Measurements from ENCODE around the gene RTN4R.

The RTN4R gene

DNA sequence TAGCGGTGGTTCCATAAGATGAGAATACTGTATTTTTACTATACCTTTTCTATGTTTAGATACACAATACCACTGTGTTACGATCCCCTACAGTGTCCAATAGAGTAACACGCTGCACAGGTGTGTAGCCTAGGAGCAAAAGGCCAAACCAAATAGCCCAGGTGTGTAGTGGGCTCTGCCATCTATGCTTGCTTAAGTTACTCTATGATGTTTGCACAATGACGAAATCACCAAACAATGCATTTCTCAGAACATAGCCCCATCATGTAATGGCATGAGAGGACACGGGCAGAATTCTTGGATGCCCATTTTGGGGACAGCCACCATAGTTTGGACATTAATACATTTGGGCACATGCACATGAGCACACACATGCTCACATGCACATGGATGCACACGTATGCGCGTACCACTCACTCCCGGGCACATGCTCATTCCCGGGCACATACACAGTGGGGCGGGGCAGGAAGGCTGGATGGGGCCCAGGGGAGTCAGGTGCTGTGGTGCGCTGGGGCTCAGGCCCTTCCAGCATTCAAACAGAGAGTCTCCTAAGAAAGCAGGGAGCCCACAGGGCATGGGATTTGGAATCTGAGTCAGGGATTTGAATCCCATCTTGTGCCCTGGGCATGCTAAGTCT is 51.1 kb downstream of the RTN4R start:
- no peak for DNase-seq (ENCODE audit: low read depth in 2 of 2)

DNA sequence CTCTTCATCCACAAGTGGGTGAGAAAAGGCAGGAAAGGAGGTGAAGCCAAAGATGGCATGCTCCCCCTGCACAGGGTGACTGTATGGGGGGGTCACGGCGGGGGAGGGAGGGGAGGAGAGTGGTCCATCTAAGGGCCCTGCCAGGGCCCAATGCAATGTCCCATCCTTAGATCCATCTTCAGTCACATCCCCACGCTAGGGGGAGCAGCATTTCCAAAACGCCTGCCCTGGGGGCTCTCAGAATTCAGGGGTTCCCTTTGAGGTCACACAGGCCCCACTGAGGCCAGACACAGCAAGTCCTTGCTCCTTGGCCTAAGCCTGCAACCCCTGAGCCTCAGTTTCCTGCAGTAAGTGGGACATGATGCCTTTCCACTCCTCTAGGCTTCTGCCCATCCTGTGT is 52.4 kb downstream of the RTN4R start:
- DNase-seq (ENCODE audit: low read depth in 2 of 2), result no peak

DNA sequence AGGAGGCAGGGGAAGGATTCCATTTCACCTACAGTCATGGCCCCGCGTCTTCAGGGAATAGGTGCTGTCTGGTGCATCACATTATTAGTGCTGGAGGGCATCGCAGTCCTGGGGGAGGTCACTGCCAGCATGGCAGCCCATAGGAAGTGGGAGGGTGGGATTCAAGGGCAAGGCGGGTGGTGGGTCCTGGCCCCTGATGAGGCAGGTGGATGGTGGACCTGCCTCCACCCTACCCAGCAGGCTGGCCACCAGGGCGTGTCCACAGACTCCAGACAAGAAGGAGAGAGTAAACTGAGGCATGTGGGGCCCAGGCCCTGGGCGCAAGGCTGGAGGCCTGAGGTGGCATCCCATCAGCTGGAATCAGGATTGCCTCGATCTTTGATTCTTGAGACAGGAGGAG is 53.3 kb downstream of the RTN4R start:
- DNase-seq (ENCODE audit: low read depth in 2 of 2), result no peak

DNA sequence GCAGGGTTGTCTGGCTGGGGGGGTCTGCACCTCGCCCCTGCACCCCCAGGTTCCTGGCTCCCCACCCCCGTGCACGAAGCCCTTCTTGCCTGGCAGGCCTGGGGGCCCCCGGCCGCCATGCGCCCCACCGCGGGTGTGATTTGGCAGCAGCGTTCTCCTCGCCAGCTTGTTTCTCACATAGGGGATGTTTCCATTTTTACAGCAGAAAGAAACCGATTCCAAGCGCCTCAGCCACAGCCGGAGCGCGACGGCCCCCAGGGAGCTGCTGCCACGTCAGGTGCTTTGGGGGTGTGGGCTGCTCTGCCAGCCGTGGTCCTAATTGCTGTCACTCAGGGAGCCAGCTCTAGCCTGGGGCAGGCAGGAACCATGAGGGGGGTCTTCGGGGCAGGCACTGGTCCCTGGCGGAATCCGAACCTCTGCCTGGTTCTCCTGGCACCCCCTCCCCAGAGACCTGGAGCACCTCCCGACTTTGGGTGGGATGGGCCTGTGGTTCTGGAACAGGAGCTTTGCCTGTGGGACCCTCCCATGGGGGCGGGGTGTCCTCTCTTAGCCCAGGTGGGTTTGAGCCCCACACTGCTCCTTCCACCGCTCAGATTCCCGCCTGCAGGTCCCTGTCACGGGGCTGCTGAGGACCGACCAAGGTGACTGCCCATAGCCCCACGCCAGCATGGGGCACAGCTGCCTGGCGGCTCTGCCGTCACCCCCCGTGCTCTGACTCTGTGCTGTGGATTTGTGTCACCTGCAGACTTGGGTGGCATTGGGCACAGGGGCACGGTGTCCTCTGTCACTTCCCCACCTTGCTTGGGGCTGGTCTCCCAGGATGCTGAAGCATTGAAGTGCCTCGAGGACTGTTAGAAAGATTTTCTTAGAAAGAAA is 54.0 kb downstream of the RTN4R start:
- no peak for DNase-seq (ENCODE audit: low read depth in 2 of 2)

DNA sequence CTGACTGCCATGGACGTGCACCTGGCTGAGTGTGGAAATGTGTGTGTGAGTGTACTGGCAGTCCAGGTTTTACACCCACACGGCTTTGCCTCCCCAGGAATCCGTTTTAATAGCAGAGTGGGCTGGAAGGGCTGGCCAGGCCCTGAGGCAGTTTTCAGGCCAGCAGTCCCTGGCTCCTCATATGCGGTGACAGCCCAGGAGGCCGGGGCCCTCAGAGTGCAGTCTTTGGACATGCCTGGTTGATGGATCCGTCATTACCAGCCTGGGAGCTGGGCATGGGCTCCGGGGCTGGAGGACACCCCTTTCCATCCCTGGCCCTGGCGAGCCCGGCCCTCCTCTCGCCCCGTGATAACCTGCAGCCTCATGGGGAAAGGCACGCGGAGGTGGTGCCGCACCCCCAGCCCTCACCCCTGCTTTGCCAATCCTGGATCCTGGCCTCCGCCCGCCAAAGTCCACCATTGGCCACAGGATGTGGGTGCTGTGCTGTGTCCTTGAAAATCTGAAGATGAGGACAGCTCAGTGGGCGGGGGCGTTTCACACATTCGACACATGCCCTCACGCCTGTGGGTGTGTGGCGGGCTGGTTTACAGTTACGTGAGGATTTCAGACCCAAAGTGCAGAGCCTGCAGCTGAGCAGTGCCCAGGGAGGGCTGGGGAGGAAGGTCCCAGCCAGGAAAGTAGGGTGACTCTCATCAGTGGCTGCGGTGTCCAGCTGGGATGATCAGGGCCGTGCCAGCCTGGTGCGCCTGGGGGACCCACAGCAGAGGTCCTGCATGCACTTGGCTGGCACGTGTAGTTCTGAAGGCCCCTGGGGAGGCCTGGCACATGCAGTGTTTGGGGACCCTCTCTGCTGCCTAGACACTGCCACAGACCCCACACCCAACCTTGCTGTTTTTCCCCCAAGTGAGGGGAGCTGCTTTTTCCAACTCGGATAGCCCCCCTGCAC is 55.1 kb downstream of the RTN4R start:
- no peak for DNase-seq (ENCODE audit: low read depth in 2 of 2)

DNA sequence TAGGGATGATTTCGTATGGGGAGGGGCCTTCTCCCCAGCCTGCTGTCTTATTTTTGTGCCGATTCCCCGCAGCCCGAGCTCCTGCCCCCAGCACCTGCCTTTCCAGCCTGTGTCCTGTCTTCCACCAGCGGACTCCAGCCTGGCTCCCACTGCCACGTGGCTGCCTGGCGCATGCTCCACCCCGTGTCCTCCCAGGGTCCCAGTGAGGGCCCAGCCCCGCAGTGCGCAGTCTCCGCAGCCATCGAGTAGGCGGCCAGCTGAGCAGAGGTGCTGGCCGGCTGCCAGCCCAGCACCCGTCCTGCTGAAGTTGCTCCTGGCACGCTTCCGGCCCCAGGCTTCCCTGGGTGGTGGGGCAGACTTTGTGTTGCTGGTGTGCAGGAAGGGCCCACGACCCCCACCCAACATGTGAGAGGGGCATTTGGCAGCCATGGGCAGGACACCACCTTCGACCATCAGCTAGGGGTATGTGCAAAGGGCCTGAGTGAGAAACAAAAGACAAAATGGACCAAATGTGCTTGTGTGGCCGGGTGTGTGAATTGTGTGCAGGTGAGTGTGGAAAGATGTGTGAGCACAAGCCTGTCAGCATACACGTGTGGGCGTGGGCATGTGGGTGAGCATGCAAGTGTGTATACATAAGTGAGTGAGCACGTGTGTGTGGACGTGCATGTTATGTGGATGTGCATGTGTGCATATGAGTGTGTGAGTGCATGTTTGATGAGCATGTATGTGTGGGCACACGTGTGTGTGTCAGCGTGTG is 55.9 kb downstream of the RTN4R start:
- no peak for DNase-seq (ENCODE audit: low read depth in 2 of 2)

DNA sequence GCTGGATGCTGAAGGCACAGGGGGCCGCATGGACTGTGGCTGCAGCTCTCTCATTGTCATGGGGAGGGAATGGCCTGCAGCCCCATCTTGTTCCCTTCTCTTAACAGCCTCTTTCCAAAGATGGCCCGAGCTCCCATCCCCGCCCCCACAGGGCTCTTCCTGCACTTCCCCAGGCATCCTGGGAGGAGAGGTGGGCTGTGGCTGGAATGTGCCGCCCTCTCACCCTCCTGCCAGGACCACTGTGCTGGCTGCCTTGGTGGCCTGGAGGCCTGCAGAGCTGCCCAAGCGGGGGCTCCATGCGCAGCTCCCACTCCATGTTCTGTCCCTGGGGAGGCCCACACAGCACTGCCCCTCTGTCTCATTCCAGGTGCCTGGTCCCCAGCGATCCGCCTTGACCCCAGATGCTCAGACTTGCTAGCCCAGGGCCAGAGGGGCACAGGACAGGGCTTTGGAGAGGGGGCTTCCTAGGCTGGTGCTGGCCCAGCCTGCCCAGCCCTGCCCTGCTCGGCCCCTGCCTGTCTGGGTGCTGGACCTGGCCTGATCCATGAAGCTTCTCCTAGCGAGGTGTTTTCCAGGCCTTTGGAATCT is 56.6 kb downstream of the RTN4R start:
- no peak for DNase-seq (ENCODE audit: low read depth in 2 of 2)

DNA sequence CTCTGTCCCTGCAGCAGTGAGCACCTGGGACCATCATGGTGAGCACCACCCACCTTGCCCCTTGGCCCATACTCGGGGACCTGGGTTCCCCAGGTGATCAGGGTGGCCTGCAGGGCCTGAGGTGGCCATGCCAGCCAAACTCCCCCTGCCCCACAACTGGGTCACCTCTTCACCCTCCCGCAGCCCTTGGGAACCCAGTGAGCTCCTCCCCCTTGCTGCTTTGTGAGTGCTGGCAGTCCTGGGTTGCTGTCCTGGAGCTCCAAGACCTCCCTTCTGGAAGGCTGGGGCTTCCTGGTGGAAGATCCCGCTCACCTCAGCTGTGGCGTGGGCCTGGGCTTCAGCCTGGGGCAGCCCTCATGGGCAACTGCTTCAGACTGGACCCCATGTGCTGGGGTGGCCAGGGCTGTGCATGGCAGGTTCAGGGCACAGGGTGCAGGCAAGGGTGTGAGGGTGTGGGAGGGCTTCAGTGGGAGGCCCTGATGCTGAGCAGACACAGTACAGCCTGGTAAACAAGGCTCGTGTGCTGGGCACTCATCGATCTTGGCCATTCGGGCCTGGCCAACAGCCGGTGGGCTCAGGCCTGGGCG is 57.6 kb downstream of the RTN4R start:
- no peak for DNase-seq (ENCODE audit: low read depth in 2 of 2)

DNA sequence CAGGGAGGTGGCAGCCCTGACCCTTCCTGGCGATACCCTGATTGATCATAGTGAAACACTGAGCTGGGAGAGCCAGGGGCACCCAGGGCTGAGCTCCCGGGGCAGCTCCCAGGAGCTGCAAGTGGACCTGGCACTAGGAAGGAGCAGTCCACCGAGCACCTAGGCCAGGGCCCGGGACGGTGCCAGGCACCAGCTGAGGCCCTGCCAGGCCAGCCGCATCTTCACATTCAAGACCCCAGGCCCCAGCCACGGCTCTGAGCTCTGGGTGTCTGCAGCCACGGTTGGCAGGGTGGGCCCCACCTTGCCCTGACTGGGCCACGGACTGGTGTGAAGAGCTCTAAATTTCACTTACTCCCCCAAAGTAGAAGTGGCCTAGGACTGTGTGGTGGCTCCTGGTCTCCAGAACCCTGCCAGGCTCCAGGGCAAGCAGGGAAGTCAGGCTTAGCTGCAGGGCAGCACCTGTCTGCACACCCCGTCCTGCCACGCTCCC is 58.3 kb downstream of the RTN4R start:
- DNase-seq (ENCODE audit: low read depth in 2 of 2), result no peak

DNA sequence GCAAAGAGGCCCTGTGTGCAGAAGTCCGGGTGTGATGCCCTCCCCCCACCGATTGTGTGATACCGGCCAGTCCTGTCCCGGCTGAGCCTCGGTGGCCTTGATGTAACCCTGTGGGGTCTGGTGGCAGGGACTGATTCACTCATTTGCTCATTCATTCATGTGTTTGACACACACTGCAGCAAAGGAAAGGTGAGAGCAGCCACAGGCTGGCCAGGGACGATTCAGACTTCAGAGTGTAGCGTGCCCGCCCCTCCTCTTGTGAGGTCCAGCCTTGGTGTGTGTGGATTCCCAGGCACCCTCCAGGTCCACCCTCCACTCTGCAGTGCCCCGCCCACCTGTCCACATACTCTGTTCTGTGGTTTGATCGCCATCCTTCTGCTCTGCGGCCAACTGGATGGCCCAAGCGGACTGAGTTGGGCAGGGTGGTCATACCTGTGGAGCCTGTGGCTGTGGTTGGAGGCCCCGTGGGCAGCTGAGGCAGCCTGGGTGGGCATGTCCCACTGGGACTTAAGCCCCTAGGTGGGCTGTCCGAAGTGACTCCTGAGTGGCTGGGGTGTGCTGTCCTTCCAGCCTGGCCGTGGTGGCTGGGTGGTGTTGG is 59.3 kb downstream of the RTN4R start:
- no peak for DNase-seq (ENCODE audit: low read depth in 2 of 2)

DNA sequence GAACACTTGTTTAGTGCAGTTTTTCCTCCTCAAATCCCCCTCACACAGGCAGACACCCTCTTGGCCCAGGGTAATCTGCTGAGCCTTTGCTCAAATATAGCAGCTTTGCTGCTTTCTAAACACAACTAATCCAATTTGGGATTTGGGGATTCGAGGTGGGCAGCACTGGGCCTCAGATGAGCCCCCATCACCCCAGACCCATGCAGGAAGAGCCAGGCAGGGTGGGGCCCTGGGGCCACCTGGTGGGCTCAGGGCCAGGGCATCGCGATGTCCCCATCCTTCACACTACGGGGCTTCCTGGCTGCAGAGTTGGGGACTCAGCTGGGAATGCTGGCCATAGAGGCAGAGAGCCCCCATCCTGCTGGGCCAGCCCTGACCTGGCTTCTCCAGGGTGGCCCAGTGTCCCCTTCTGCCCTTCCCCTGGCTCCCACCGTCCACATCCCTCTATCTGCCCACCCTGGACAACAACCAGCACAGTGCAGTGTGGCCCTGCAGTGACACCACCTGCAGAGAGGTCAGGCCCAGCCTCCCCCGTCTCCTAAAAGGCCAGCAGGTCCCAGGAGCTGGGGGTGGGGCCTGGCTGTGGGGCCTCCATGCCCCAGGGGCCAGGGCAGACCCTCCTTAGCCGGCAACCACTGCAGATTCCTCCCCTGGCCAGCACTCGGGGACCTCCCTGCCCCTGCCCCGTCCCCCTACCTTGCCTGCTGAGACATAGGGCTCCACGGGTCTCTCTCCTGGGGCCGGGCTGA is 60.7 kb downstream of the RTN4R start:
- no peak for DNase-seq (ENCODE audit: low read depth in 2 of 2)

DNA sequence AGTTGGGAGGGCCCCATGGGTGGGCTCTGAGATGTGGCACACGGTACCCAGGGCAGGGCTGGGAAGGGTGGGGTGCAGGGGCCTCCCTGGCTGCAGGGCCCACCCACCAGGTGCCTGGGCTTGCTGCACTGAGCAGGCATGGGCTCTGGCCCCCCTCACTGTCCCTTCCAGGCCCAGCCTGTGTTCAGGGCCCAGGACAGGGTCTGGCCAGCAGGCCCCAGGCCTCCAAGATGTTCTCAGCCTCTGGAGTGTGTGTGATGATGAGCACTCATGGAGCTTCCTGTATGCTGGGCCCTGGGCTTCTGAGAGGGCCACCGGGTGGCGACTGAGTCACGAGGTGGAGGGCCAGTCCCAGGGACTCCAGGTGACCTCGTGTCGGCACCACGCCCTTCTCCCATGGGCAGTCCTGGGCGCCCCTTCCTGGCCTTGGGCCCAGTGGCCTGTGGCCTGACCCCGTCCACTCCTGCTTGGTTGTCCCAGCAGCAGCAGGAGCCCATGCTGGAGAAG is 61.4 kb downstream of the RTN4R start:
- no peak for DNase-seq (ENCODE audit: low read depth in 2 of 2)

DNA sequence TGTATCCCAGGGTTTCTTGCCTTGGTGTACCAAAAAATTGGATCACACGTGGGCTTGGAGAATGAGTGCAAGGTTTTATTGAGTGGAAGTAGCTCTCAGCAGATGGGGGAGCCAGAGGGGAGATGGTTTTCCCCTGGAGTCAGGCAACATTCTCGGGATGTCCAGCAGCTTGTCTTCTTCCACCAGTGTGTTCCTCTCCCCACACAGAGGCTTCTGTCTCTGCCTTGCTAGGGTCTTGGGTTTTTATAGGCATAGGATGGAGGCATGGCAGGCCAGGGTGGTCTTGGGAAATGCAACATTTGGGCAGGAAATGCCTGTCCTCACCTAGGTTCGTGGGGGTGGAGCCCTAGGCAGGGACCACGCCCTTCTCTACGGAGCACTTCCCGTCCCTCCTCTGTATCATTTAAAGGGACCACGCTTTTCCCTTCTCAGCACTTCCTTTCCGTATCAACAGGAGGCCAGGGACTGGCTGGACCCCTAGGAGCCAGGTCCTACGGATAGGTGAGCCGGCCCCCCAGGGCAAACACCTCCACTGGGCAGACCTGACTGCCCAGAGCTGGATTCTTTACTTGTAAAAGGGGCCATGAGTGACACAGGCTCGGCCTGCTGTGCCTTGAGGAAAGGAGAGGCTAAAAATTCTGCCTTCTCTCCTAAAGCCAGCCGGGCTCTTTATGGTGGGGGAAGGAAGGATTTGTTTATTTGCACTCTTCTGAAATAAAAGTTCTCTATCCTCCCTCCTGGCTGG is 62.0 kb downstream of the RTN4R start:
- peak; percentile 17 to 33 for DNase-seq (ENCODE audit: low read depth in 2 of 2)

DNA sequence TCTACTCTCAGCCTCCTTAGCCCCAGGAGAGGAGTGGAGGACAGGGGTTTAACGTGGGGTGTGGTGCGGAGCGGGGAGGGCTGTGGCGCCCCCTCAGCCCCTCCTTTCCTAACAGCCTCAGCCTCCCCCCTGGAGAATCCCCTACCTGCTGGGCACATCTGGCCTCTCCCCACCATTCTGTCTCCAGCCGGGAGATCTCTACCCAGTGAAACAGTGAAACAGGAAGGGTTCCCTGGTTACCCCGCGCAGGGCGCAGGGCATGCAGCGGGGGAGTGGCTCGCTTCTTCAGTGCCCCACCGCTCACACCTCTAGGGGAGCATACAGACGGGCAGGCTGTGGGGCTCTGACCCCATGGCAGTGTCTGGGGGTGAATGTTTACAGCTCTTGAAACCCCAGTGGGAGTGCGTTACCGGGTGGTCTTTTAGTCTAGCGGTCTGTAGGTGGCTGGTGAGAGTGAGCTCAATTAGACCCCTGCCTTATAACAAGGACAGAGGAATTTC is 62.6 kb downstream of the RTN4R start:
- no peak for DNase-seq (ENCODE audit: low read depth in 2 of 2)

DNA sequence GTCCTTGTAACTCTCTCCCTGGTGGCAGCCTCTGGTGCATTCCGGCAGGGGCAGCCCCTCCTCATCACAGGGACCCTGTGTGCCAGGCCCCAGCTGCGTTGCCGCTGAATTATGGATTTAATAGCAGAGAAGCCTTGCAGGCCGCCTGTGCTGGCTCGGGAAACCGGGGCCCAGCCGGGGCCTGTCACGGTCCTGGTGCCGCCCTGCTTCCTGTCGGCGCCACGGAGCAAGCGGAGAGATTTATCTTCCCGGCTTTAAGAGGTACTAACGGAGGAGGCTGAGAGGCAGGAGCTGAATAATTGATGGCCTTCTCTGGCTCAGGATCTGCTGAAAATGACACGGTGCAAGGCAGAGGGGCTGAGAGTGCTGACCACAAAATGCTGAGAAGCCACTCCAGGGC is 63.3 kb downstream of the RTN4R start:
- no peak for DNase-seq (ENCODE audit: low read depth in 2 of 2)

DNA sequence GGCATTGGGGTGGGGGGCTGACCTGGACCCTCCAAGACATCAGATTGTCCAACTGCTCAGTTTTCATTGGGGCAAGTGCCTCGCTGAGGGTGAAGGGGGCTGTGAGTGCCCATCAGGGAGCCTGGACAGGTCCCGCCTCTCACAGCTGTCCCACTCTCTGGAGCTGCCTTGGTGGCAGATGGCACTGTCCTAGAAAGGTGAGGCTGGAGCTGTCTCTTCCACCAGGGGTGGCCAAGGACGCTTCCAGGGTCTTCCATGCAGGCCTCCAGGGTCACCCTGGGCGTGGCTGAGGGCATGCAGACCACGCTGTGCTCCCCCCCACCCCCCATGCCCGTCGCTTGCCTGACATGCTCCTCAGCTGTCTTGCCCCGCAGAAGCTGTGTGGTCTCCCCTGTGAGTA is 63.8 kb downstream of the RTN4R start:
- DNase-seq (ENCODE audit: low read depth in 2 of 2), result no peak

DNA sequence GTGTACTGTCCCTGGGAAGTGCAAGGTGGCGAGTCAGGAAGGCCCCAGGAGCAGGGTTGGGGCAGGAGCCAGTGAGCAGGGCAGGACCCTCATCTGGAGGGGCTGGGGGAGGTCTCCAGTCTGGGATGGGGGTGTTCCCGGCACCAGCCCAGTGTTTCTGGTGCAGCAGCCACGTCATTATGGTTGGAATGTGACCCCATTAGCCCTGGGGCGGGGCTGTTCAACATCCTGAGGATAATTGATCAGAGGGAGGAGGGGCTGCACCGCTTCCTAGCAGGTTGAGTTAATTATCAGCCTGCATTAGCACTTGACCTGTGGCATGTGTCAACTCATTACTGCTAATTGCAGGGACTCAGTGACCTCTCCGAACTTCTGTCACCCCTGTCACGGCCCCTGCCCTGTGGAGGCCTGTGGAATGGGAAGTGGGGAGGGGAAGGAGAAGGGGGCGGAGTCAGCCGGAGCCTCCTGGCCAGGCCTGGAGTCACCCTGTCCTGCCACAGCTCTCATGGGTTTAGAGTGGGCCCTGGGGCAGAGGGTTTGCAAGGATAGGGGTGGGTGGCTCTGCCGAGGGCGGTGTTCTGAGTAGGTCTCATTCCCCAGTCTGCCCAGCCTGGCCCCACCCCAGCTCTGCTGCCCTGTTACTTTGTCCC is 64.4 kb downstream of the RTN4R start:
- no peak for DNase-seq (ENCODE audit: low read depth in 2 of 2)

DNA sequence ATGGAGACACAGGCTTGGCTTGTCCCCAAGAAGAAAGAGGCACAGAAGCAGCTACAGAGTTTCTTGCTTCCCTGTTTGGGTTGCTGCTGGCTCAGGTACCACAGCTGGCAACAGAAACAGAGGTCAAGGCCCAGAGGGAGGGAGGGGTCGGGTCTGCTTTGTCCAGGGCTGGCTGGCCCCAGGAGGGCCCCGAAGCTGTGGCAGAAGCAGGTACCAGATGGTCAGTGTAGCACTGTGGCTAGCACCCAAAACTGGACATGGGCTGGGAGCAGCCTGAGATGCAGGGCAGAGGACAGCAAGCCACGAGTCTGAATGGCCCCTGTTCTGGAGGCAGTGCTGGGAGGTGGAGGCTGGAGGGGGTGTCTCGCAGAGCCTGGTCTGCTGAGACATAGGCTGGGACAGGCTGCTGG is 65.0 kb downstream of the RTN4R start:
- DNase-seq (ENCODE audit: low read depth in 2 of 2), result no peak

Measured in stimulated activated CD8-positive, alpha-beta memory T cell treated with anti-CD3 and anti-CD28 coated beads, Interleukin-7, amount 100 ng/mL, for 1 hour (primary cell).